H1 (cell line): Measurements from ENCODE around the gene BCHE. TPM values are rescaled to one million over a fixed set of nuclear protein-coding genes. Genes with fewer than 3 reads are reported as not detected.

ENCODE experiments used
- CTCF ChIA-PET: fragments of 300-600 bp; sonication (Branson Sonifier 250); formaldehyde crosslinking; loops from one replicate; lab custom pipeline; 2021; ENCODE audit not compliant: partially characterized antibody; lab: Charles Lee
- POLR2A ChIA-PET: fragments of 300-600 bp; sonication (Branson Sonifier 250); formaldehyde crosslinking; loops from one replicate; lab custom pipeline; 2021; ENCODE audit warnings: inconsistent platforms; ENCODE audit not compliant: partially characterized antibody; lab: Charles Lee
- DNase-seq, 2 experiments: peaks; one replicate each; pipeline versions ENCODE4 v3.0.0 to v3.0.0-alpha.2; 2010 to 2022; ENCODE audit warnings: low spot score in 2 of 2, low read depth in 1 of 2, mixed read lengths in 1 of 2
- FAIRE-seq: peaks from 2 replicates; lab custom pipeline; 2011; peaks lifted over from hg19 to GRCh38; lab: Jason Lieb, UNC
- H2AFZ ChIP-seq: 2 replicates; pipeline ENCODE4 v1.8.1; 2012; ENCODE audit warnings: low read length, inconsistent platforms
- H2AK5ac ChIP-seq: 2 replicates; pipeline ENCODE4 v1.6.1; 2013; ENCODE audit warnings: low read depth, low read length
- H2BK120ac ChIP-seq: replicated peaks from 2 replicates; pipeline ENCODE3; 2013; ENCODE audit warnings: low read depth, low read length, inconsistent platforms
- H2BK12ac ChIP-seq: 2 replicates; pipeline ENCODE4 v1.6.1; 2013; ENCODE audit warnings: low read depth, low read length
- H2BK15ac ChIP-seq: 2 replicates; pipeline ENCODE4 v1.6.1; 2013; ENCODE audit warnings: low read length
- H2BK20ac ChIP-seq: 2 replicates; pipeline ENCODE4 v1.6.1; 2013; ENCODE audit warnings: low read length
- H2BK5ac ChIP-seq: 2 replicates; pipeline ENCODE4 v1.6.1; 2013; ENCODE audit warnings: low read depth, low read length
- H3K14ac ChIP-seq: 2 replicates; pipeline ENCODE4 v1.6.1; 2013; ENCODE audit warnings: inconsistent platforms; ENCODE audit not compliant: insufficient read length
- H3K18ac ChIP-seq: 2 replicates; pipeline ENCODE4 v1.6.1; 2013; ENCODE audit warnings: low read length; ENCODE audit errors: extremely low read depth
- H3K23ac ChIP-seq: 2 replicates; pipeline ENCODE4 v1.6.1; 2013; ENCODE audit warnings: inconsistent platforms; ENCODE audit not compliant: insufficient read length
- H3K23me2 ChIP-seq: 2 replicates; pipeline ENCODE4 v1.6.1; 2013; ENCODE audit warnings: low read depth, low read length
- H3K27ac ChIP-seq: 2 replicates; pipeline ENCODE4 v1.6.1; 2011; ENCODE audit warnings: low read depth, low read length, inconsistent platforms
- H3K27me3 ChIP-seq, 4 experiments: replicated peaks in 1 of 4; 1 replicate in 1 of 4; 2 replicates in 3 of 4; pipeline versions ENCODE4 v1.6.1 to v1.8.1; 2011 to 2013; ENCODE audit warnings: low read length in 3 of 4, mild to moderate bottlenecking in 3 of 4, inconsistent platforms in 2 of 4, mixed read lengths in 2 of 4, moderate library complexity in 1 of 4; ENCODE audit not compliant: control insufficient read depth in 3 of 4, insufficient read depth in 3 of 4; ENCODE audit errors: extremely low read depth in 1 of 4
- H3K36me3 ChIP-seq, 4 experiments: 2 replicates each; pipeline versions ENCODE4 v1.6.1 to v1.8.1; 2011 to 2013; ENCODE audit warnings: mild to moderate bottlenecking in 4 of 4, low read length in 3 of 4, moderate library complexity in 2 of 4, control low read depth in 1 of 4, inconsistent platforms in 1 of 4; ENCODE audit not compliant: insufficient read depth in 4 of 4, control insufficient read depth in 2 of 4
- H3K4ac ChIP-seq: replicated peaks from 2 replicates; pipeline ENCODE3; 2013; ENCODE audit warnings: low read length, low read depth, mixed read lengths, inconsistent platforms; ENCODE audit not compliant: insufficient read length
- H3K4me1 ChIP-seq, 4 experiments: replicated peaks in 1 of 4; 1 replicate in 1 of 4; 2 replicates in 3 of 4; pipeline versions ENCODE4 v1.6.1 to v1.8.1; 2011 to 2013; ENCODE audit warnings: low read length in 3 of 4, inconsistent platforms in 2 of 4, mixed read lengths in 1 of 4; ENCODE audit not compliant: insufficient read depth in 4 of 4, control insufficient read depth in 3 of 4
- H3K4me2 ChIP-seq, 2 experiments: 2 replicates each; pipeline versions ENCODE4 v1.6.1 to v1.8.1; 2011 to 2013; ENCODE audit warnings: low read depth in 2 of 2, low read length in 2 of 2, control low read depth in 1 of 2, inconsistent platforms in 1 of 2, mild to moderate bottlenecking in 1 of 2; ENCODE audit not compliant: insufficient read depth in 1 of 2
- H3K4me3 ChIP-seq, 4 experiments: fragments of 200-600, 300-600 bp in 1 of 4; sonication (generic), shearing (Covaris generic), sonication (Bioruptor Twin) in 1 of 4; 2 replicates each; pipeline versions ENCODE4 v1.5.1 to v1.8.1; 2011 to 2016; ENCODE audit warnings: low read length in 4 of 4, low read depth in 3 of 4, control low read depth in 2 of 4, inconsistent platforms in 2 of 4, mild to moderate bottlenecking in 2 of 4, mixed read lengths in 1 of 4, moderate library complexity in 1 of 4; ENCODE audit not compliant: insufficient read depth in 2 of 4; ENCODE audit errors: extremely low read depth in 1 of 4
- H3K56ac ChIP-seq: replicated peaks from 2 replicates; pipeline ENCODE3; 2013; ENCODE audit warnings: low read depth, mild to moderate bottlenecking, mixed read lengths, low read length, inconsistent platforms; ENCODE audit not compliant: insufficient read length
- H3K79me1 ChIP-seq: 2 replicates; pipeline ENCODE4 v1.6.1; 2013; ENCODE audit warnings: low read depth, low read length, control low read depth
- H3K79me2 ChIP-seq, 2 experiments: 2 replicates each; pipeline versions ENCODE4 v1.6.1 to v1.8.1; 2012 to 2013; ENCODE audit warnings: low read length in 2 of 2, mild to moderate bottlenecking in 2 of 2, inconsistent platforms in 1 of 2; ENCODE audit not compliant: insufficient read depth in 2 of 2, control insufficient read depth in 1 of 2
- H3K9ac ChIP-seq, 4 experiments: replicated peaks in 1 of 4; 1 replicate in 1 of 4; 2 replicates in 3 of 4; pipeline versions ENCODE4 v1.6.1 to v1.8.1; 2011 to 2013; ENCODE audit warnings: low read depth in 3 of 4, low read length in 3 of 4, control low read depth in 2 of 4, mild to moderate bottlenecking in 2 of 4, moderate library complexity in 2 of 4, inconsistent platforms in 1 of 4; ENCODE audit errors: extremely low read depth in 1 of 4
- H3K9me3 ChIP-seq, 2 experiments: 2 replicates each; pipeline versions ENCODE4 v1.6.1 to v1.8.1; 2012 to 2013; ENCODE audit warnings: mild to moderate bottlenecking in 2 of 2, moderate library complexity in 2 of 2, control low read depth in 1 of 2, inconsistent platforms in 1 of 2, low read depth in 1 of 2, low read length in 1 of 2, mixed read lengths in 1 of 2; ENCODE audit not compliant: insufficient read depth in 2 of 2
- H4K20me1 ChIP-seq, 2 experiments: replicated peaks in 1 of 2; 2 replicates each; pipeline versions ENCODE3 to v1.8.1; 2011 to 2013; ENCODE audit warnings: inconsistent platforms in 2 of 2, low read length in 2 of 2, mild to moderate bottlenecking in 1 of 2; ENCODE audit not compliant: insufficient read depth in 2 of 2, control insufficient read depth in 1 of 2
- H4K5ac ChIP-seq: 2 replicates; pipeline ENCODE4 v1.6.1; 2013; ENCODE audit warnings: low read length, low read depth, mixed read lengths, inconsistent platforms; ENCODE audit not compliant: insufficient read length
- H4K8ac ChIP-seq: 2 replicates; pipeline ENCODE4 v1.8.0; 2013; ENCODE audit warnings: mild to moderate bottlenecking, moderate library complexity, low read length, inconsistent platforms; ENCODE audit not compliant: insufficient read depth; ENCODE audit errors: extremely low read depth
- H4K91ac ChIP-seq: replicated peaks from 2 replicates; pipeline ENCODE3; 2013; ENCODE audit warnings: low read length, mixed read lengths, inconsistent platforms; ENCODE audit not compliant: insufficient read length
- BACH1 ChIP-seq: IDR thresholded peaks from 2 replicates; pipeline ENCODE4 v1.6.1; 2012; ENCODE audit warnings: low read length, improper control_type of control experiment
- CBX5 ChIP-seq: fragments of 300-800, 300-1000 bp; sonication (generic); IDR thresholded peaks from 2 replicates; pipeline ENCODE4 v1.7.1; 2016; ENCODE audit warnings: antibody characterized with exemption, low read length, low read depth
- CBX8 ChIP-seq: fragments of 300-800, 300-1000 bp; sonication (generic); IDR thresholded peaks from 2 replicates; pipeline ENCODE4 v1.7.1; 2016; ENCODE audit warnings: low read depth, low read length, borderline replicate concordance
- CEBPB ChIP-seq: IDR thresholded peaks from 2 replicates; pipeline ENCODE4 v1.6.1; 2012; ENCODE audit warnings: low read depth, low read length
- CHD1 ChIP-seq: IDR thresholded peaks from 2 replicates; pipeline ENCODE4 v1.6.1; 2012; ENCODE audit warnings: low read depth, low read length, improper control_type of control experiment
- CTCF ChIP-seq, 3 experiments: IDR thresholded peaks; 1 replicate in 2 of 3; 2 replicates in 1 of 3; pipeline versions ENCODE4 v1.5.1 to v1.6.1; 2011; ENCODE audit warnings: low read length in 3 of 3, mild to moderate bottlenecking in 3 of 3, inconsistent platforms in 2 of 3, low read depth in 1 of 3, moderate library complexity in 1 of 3; ENCODE audit not compliant: insufficient read depth in 1 of 3; ENCODE audit errors: control extremely low read depth in 1 of 3
- EGR1 ChIP-seq: IDR thresholded peaks from 2 replicates; pipeline ENCODE4 v1.6.1; 2011; ENCODE audit warnings: low read depth, low read length, borderline replicate concordance
- GABPA ChIP-seq: IDR thresholded peaks from 2 replicates; pipeline ENCODE4 v1.6.1; 2011; ENCODE audit warnings: mild to moderate bottlenecking, low read length, moderate library complexity, borderline replicate concordance; ENCODE audit not compliant: insufficient read depth
- MAFK ChIP-seq: IDR thresholded peaks from 2 replicates; pipeline ENCODE4 v1.6.1; 2012; ENCODE audit warnings: low read depth, mild to moderate bottlenecking, improper control_type of control experiment, low read length
- NRF1 ChIP-seq: IDR thresholded peaks from 2 replicates; pipeline ENCODE4 v1.6.1; 2011; ENCODE audit warnings: mild to moderate bottlenecking, low read depth, low read length, improper control_type of control experiment
- PHF8 ChIP-seq: fragments of 200-600 bp; sonication (generic); conservative IDR thresholded peaks from 2 replicates; pipeline ENCODE4 v1.7.1; 2012; ENCODE audit warnings: low read depth, mild to moderate bottlenecking, inconsistent platforms, low read length, moderate library complexity
- POLR2AphosphoS5 ChIP-seq: IDR thresholded peaks from 2 replicates; pipeline ENCODE4 v1.6.1; 2011; ENCODE audit warnings: low read depth, low read length
- WGBS, 2 experiments: shearing (Covaris generic) in 1 of 2; methylation state at CpG; one replicate each; pipeline versions ENCODE4 v1.1.6 to v1.1.7; 2013 to 2015; ENCODE audit warnings: low lambda C conversion rate in 2 of 2, mixed read lengths in 2 of 2, inconsistent platforms in 1 of 2, low coverage in 1 of 2, missing lambda C conversion rate in 1 of 2; ENCODE audit not compliant: insufficient replicate concordance in 2 of 2, insufficient coverage in 1 of 2, insufficient read length in 1 of 2; ENCODE audit errors: extremely low coverage in 1 of 2, missing lambda C conversion rate in 1 of 2; 5-methylcytosine and 5-hydroxymethylcytosine counted together
- polyA plus RNA-seq, 7 experiments: library from polyadenylated mRNA; depleted of rRNA in 3 of 7; stranded (reverse) in 5 of 7; unstranded in 2 of 7; fragments of >200 nt in 5 of 7; fragments of 200-250 nt in 2 of 7; gene quantifications; 1 replicate in 5 of 7; 2 replicates in 1 of 7; 4 replicates in 1 of 7; pipeline versions ENCODE4 v1.2.1 to v1.2.3, GENCODE V29; 2011 to 2013; ENCODE audit warnings: missing spikeins in 2 of 7, mixed read lengths in 2 of 7
- total RNA-seq: library from RNA; stranded (reverse); fragmentation: NEBNext Ultra II Directional; extraction: Animal tissue kit (Norgen Biotek cat#: 25700); gene quantifications from 2 replicates; pipeline ENCODE4 v1.2.1, GENCODE V29; 2021
- TF ChIP-seq, protein P1 (sequence below): IDR thresholded peaks from 2 replicates; pipeline ENCODE4 v1.6.1; 2012; ENCODE audit warnings: inconsistent platforms

The BCHE gene
- total and polyA plus RNA-seq, 2 of the 8 experiments (the other 6 are each of a cell fraction or from before 2014, with no cell fraction given) = 0.56 to 1.9 TPM

DNA sequence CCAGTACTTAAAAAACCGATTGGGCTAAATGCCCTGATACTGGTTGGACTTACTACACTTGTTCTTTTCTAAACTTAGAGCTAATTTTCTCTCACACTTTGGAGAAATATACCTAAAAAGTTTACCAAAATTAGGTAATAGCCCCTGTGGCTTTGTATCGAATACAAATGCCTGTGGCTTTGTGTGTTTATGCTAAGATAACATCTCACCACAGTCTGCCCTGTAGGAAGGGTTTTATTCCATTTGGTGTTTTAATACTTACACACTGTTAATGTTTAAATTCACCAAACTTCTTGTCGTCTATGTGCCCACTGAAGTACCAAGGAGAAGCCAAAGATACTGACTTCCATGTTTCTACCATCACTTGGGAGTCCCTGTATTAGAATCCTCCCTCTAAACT lies 66.4 kb downstream of the BCHE start:
- H4K5ac ChIP-seq = no peak overlapping the region
- TF ChIP-seq GABPA (no peak), CHD1 (no peak), PHF8 (no peak), CBX5 (no peak), CEBPB (no peak), CTCF (IDR thresholded peaks at IDR 0.05; ENCODE audit: control extremely low read depth in 1 of 3, insufficient read depth in 1 of 3, low read depth in 1 of 3, low read length in 3 of 3) (no peak), CBX8 (no peak), EGR1 (no peak), NRF1 (no peak), POLR2AphosphoS5 (no peak), MAFK (no peak), BACH1 (no peak)
- TF ChIP-seq, protein P1, sequence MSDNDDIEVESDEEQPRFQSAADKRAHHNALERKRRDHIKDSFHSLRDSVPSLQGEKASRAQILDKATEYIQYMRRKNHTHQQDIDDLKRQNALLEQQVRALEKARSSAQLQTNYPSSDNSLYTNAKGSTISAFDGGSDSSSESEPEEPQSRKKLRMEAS = no peak

More for the DNA sequence above, 66.4 kb downstream of the BCHE start:
- Histone ChIP-seq H3K23ac (no peak overlapping the region), H2BK120ac (no peak overlapping the region), H3K4me1 (peaks cover 0 to 3% (median 0%) of the 10 kb centered on the region in 4 experiments; a peak in 1 of 7 replicates), H3K4me2 (no peak overlapping the region), H3K27me3 (no peaks in the 10 kb centered on the region), H2AK5ac (no peak overlapping the region), H3K27ac (no peak overlapping the region), H3K18ac (no peak overlapping the region), H3K4ac (no peak overlapping the region), H2BK5ac (no peak overlapping the region), H3K36me3 (no peaks in the 10 kb centered on the region), H3K14ac (no peak overlapping the region), H4K91ac (no peak overlapping the region), H2AFZ (no peak overlapping the region), H2BK20ac (no peak overlapping the region), H3K4me3 (no peak overlapping the region), H3K79me1 (no peaks in the 10 kb centered on the region), H3K9me3 (no peaks in the 10 kb centered on the region), H3K56ac (no peak overlapping the region), H4K8ac (no peak overlapping the region), H4K20me1 (no peaks in the 10 kb centered on the region), H2BK12ac (no peak overlapping the region), H3K9ac (no peak overlapping the region), H3K23me2 (no peaks in the 10 kb centered on the region), H2BK15ac (no peak overlapping the region), H3K79me2 (no peaks in the 10 kb centered on the region)
- ChIA-PET POLR2A (no interaction called here), CTCF (no interaction called here)
- WGBS, 2 experiments = 89% methylated on average over 3 of the region's 3 CpGs; no CpG with 5 or more reads in 1 of the 2 experiments
- FAIRE-seq = no peak
- DNase-seq = no peak
